OCI-LY7 (cell line): ENCODE measurements around the gene AGBL1. TPM values are rescaled to one million over a fixed set of nuclear protein-coding genes. Genes with fewer than 3 reads are reported as not detected.

ENCODE experiments used
- BruUV-seq: library from RNA; stranded (reverse); fragments of 400-500 nt; replicated peaks from 2 replicates; lab custom pipeline; 2021; lab: Mats Ljungman, UMichigan
- CTCF ChIA-PET: fragments of 300-600 bp; sonication (Branson Sonifier 250); formaldehyde crosslinking; loops from one replicate; lab custom pipeline; 2022; ENCODE audit warnings: antibody characterized with exemption; ENCODE audit not compliant: unreplicated experiment; lab: Charles Lee
- POLR2A ChIA-PET: fragments of 300-600 bp; sonication (Branson Sonifier 250); formaldehyde crosslinking; loops from one replicate; lab custom pipeline; 2022; ENCODE audit warnings: antibody characterized with exemption; lab: Charles Lee
- DNase-seq: peaks from one replicate; pipeline ENCODE4 v3.0.0-alpha.2; 2015; ENCODE audit warnings: low spot score
- H2AFZ ChIP-seq: fragments of 200-600 bp; sonication (generic), shearing (Covaris generic); 2 replicates; pipeline ENCODE4 v1.6.1; 2014; ENCODE audit warnings: mild to moderate bottlenecking, antibody characterized with exemption, low read length, moderate library complexity
- H3K27ac ChIP-seq: fragments of 200-600 bp; sonication (generic); 2 replicates; pipeline ENCODE4 v1.5.1; 2014; ENCODE audit warnings: mixed run types, low read depth, mild to moderate bottlenecking, moderate library complexity, low read length, inconsistent platforms; ENCODE audit not compliant: poor library complexity, severe bottlenecking
- H3K36me3 ChIP-seq: fragments of 200-600 bp; sonication (generic); 2 replicates; pipeline ENCODE4 v1.6.1; 2014; ENCODE audit warnings: mild to moderate bottlenecking, antibody characterized with exemption, low read length, moderate library complexity, mixed read lengths; ENCODE audit not compliant: insufficient read depth
- H3K4me1 ChIP-seq: fragments of 200-600 bp; sonication (generic); 2 replicates; pipeline ENCODE4 v1.5.1; 2014; ENCODE audit warnings: mild to moderate bottlenecking, low read length; ENCODE audit not compliant: insufficient read depth, poor library complexity, severe bottlenecking
- H3K4me2 ChIP-seq: fragments of 200-600 bp; sonication (generic); 2 replicates; pipeline ENCODE4 v1.6.1; 2014; ENCODE audit warnings: mild to moderate bottlenecking, low read length
- H3K4me3 ChIP-seq: fragments of 200-600 bp; sonication (generic); 2 replicates; pipeline ENCODE4 v1.5.1; 2014; ENCODE audit warnings: mild to moderate bottlenecking, low read depth, low read length; ENCODE audit not compliant: poor library complexity, severe bottlenecking
- H3K79me2 ChIP-seq: fragments of 200-600 bp; sonication (generic); 2 replicates; pipeline ENCODE4 v1.6.1; 2016; ENCODE audit warnings: low read depth, mild to moderate bottlenecking, low read length, moderate library complexity, mixed read lengths; ENCODE audit not compliant: insufficient read depth
- H3K9me2 ChIP-seq: fragments of 200-600 bp; sonication (generic); 2 replicates; pipeline ENCODE4 v1.6.1; 2016; ENCODE audit warnings: mild to moderate bottlenecking, low read length, mixed read lengths; ENCODE audit not compliant: insufficient read depth
- H3K9me3 ChIP-seq: fragments of 200-600 bp; sonication (generic); 2 replicates; pipeline ENCODE4 v1.6.1; 2014; ENCODE audit warnings: mild to moderate bottlenecking, mixed run types, low read length, mixed read lengths
- H4K20me1 ChIP-seq: fragments of 200-600 bp; sonication (generic); 2 replicates; pipeline ENCODE4 v1.6.1; 2014; ENCODE audit warnings: mild to moderate bottlenecking, antibody characterized with exemption, low read length, moderate library complexity, mixed read lengths; ENCODE audit not compliant: insufficient read depth
- CTCF ChIP-seq: fragments of 200-600 bp; sonication (generic); conservative IDR thresholded peaks from 2 replicates; pipeline ENCODE4 v1.5.1; 2014; ENCODE audit warnings: mild to moderate bottlenecking, antibody characterized with exemption, low read length, moderate library complexity, mixed read lengths
- EZH2phosphoT487 ChIP-seq: fragments of 200-600 bp; sonication (generic); IDR thresholded peaks from 2 replicates; pipeline ENCODE4 v1.6.1; 2018; ENCODE audit warnings: low read depth, borderline replicate concordance, mild to moderate bottlenecking, mixed run types, antibody characterized with exemption, low read length, moderate library complexity, mixed read lengths
- intact Hi-C: fragments of 100-400 bp; cut with micrococcal nuclease; formaldehyde crosslinking; loops from one replicate; pipeline ENCODE4 v1.10.0; 2022; ENCODE audit not compliant: unreplicated experiment
- total RNA-seq, 2 experiments: library from RNA; depleted of rRNA in 1 of 2; stranded (reverse); fragments of >200 nt in 1 of 2; shearing (Covaris generic) in 1 of 2; gene quantifications; 2 replicates each; pipeline ENCODE4 v1.2.3, GENCODE V29; 2014 to 2022

Gene AGBL1
- total RNA-seq, 2 experiments from 2014 or later, result not detected

GRCh38 chr15:86295511-86295910, 215.8 kb downstream of the AGBL1 start:
- DNase-seq, result no peak
- POLR2A ChIA-PET, result interaction anchor here (0.6 kb wide), 1 partner anchor 1868 kb away, joined by 3 read pairs; no protein-coding TSS in a partner anchor
- H3K4me1 ChIP-seq, result no peaks in the 10 kb centered on the region
- no peak overlapping the region for H3K4me2 ChIP-seq
- H2AFZ ChIP-seq, result no peak overlapping the region
- no peak overlapping the region for H3K4me3 ChIP-seq
- no peaks in the 10 kb centered on the region for H3K36me3 ChIP-seq
- H3K27ac ChIP-seq, result no peak overlapping the region
- H3K9me3 ChIP-seq, result no peaks in the 10 kb centered on the region
- TF ChIP-seq EZH2phosphoT487 (no peak), CTCF (no peak)
- no peaks in the 10 kb centered on the region for H3K79me2 ChIP-seq
- no TSS peak for BruUV-seq
- H3K9me2 ChIP-seq, result no peaks in the 10 kb centered on the region
- no peaks in the 10 kb centered on the region for H4K20me1 ChIP-seq
- intact Hi-C loops, result no loop called here
- CTCF ChIA-PET, result no interaction called here

GRCh38 chr15:86296769-86297168, 217.1 kb downstream of the AGBL1 start:
- Histone ChIP-seq H3K79me2 (no peaks in the 10 kb centered on the region), H3K4me2 (no peak overlapping the region), H3K27ac (no peak overlapping the region), H3K9me2 (no peaks in the 10 kb centered on the region), H4K20me1 (no peaks in the 10 kb centered on the region), H3K9me3 (no peaks in the 10 kb centered on the region), H3K4me3 (no peak overlapping the region), H3K36me3 (no peaks in the 10 kb centered on the region), H2AFZ (no peak overlapping the region), H3K4me1 (no peaks in the 10 kb centered on the region)
- CTCF ChIA-PET, result no interaction called here
- no peak for DNase-seq
- intact Hi-C loops, result no loop called here
- no TSS peak for BruUV-seq
- POLR2A ChIA-PET, result interaction anchor here (0.7 to 1.5 kb wide), 2 partner anchors 17 to 28 kb away, joined by 3 to 4 read pairs; no protein-coding TSS in a partner anchor
- no peak for TF ChIP-seq CTCF
- TF ChIP-seq EZH2phosphoT487, result no peak

- Histone ChIP-seq H4K20me1 (no peaks in the 10 kb centered on the region), H2AFZ (no peak overlapping the region), H3K9me3 (no peaks in the 10 kb centered on the region), H3K27ac (no peak overlapping the region), H3K36me3 (no peaks in the 10 kb centered on the region), H3K4me1 (no peaks in the 10 kb centered on the region), H3K79me2 (no peaks in the 10 kb centered on the region), H3K9me2 (no peaks in the 10 kb centered on the region), H3K4me3 (no peak overlapping the region), H3K4me2 (no peak overlapping the region)
- POLR2A ChIA-PET, result interaction anchor here (0.7 kb wide), 1 partner anchor 10 kb away, joined by 4 read pairs; no protein-coding TSS in a partner anchor
- intact Hi-C loops, result no loop called here
- CTCF ChIA-PET, result no interaction called here
- BruUV-seq, result no TSS peak
- no peak for TF ChIP-seq CTCF
- TF ChIP-seq EZH2phosphoT487, result no peak
- no peak for DNase-seq
Observed at GRCh38 chr15:86300390-86301125, 220.9 kb downstream of the AGBL1 start.
